HG03045 (cell line): ENCODE results near the gene CRYBG1.
"Not testable (repeated sequence)": the region's sequence is repeated elsewhere in the genome, so short reads cannot be mapped to it uniquely, and the experiment has no call there.

Experiments
- ATAC-seq: cut with Tn5 transposase; IDR thresholded peaks from one replicate; pipeline ENCODE4 v1.9.1; 2021; ENCODE audit warnings: mild to moderate bottlenecking, moderate library complexity; ENCODE audit not compliant: unreplicated experiment

CRYBG1 gene

GRCh38 chr6:106540907-106541306, 180.4 kb downstream of the CRYBG1 start:
- no peak for ATAC-seq

- no peak for ATAC-seq
Observed at GRCh38 chr6:106546261-106546690, 185.8 kb downstream of the CRYBG1 start.

GRCh38 chr6:106546691-106547414, 186.3 kb downstream of the CRYBG1 start:
- ATAC-seq: no peak

- ATAC-seq: no peak
Observed at GRCh38 chr6:106547601-106548453, 187.3 kb downstream of the CRYBG1 start.

GRCh38 chr6:106548926-106549455, 188.5 kb downstream of the CRYBG1 start:
- ATAC-seq: not testable (repeated sequence)

- no peak for ATAC-seq
Observed at GRCh38 chr6:106549521-106549920, 189.0 kb downstream of the CRYBG1 start.

GRCh38 chr6:106551155-106551554, 190.6 kb downstream of the CRYBG1 start:
- ATAC-seq: no peak

GRCh38 chr6:106553440-106553839, 192.9 kb downstream of the CRYBG1 start:
- ATAC-seq: no peak

- no peak for ATAC-seq
Observed at GRCh38 chr6:106555767-106556166, 195.2 kb downstream of the CRYBG1 start.

- no peak for ATAC-seq
Observed at GRCh38 chr6:106556368-106556960, 195.9 kb downstream of the CRYBG1 start.

- ATAC-seq: no peak
Observed at GRCh38 chr6:106557837-106558236, 197.3 kb downstream of the CRYBG1 start.

- ATAC-seq: no peak
Observed at GRCh38 chr6:106558364-106558763, 197.8 kb downstream of the CRYBG1 start.

GRCh38 chr6:106559659-106560058, 199.1 kb downstream of the CRYBG1 start:
- not testable (repeated sequence) for ATAC-seq

- no peak for ATAC-seq
Observed at GRCh38 chr6:106560996-106561685, 200.6 kb downstream of the CRYBG1 start.

GRCh38 chr6:106561686-106562405, 201.3 kb downstream of the CRYBG1 start:
- no peak for ATAC-seq

- no peak for ATAC-seq
Observed at GRCh38 chr6:106563614-106564013, 203.1 kb downstream of the CRYBG1 start.

- ATAC-seq: no peak
Observed at GRCh38 chr6:106564476-106564875, 204.0 kb downstream of the CRYBG1 start.

GRCh38 chr6:106568530-106568929, 208.0 kb downstream of the CRYBG1 start:
- no peak for ATAC-seq

GRCh38 chr6:106569428-106569827, 208.9 kb downstream of the CRYBG1 start:
- no peak for ATAC-seq

GRCh38 chr6:106572436-106572835, 211.9 kb downstream of the CRYBG1 start:
- no peak for ATAC-seq
